Esophagus muscularis mucosa (tissue), 4 donors: ENCODE data around the gene ACAA2. TPM values are rescaled to one million over a fixed set of nuclear protein-coding genes. Genes with fewer than 3 reads are reported as not detected.
A peak's percentile ranks its signal among the peaks of the same experiment; 100 is the strongest.

ENCODE experiments used
- DNase-seq: peaks from one replicate; pipeline ENCODE4 v3.0.0-alpha.2; 2017; ENCODE audit errors: extremely low spot score
- H3K27ac ChIP-seq, 4 donors: fragments of 200-600 bp; sonication (generic); replicated peaks in 1 of 4; 1 replicate in 3 of 4; 2 replicates in 1 of 4; pipeline ENCODE4 v1.5.1; 2016 to 2019; ENCODE audit warnings: mild to moderate bottlenecking in 1 of 4
- H3K27me3 ChIP-seq, 4 donors: fragments of 200-600 bp; sonication (generic); one replicate each; pipeline versions ENCODE4 v1.5.1 to v1.6.0; 2016 to 2019
- H3K36me3 ChIP-seq, 4 donors: fragments of 200-600 bp; sonication (generic); one replicate each; pipeline ENCODE4 v1.5.1; 2016 to 2019
- H3K4me1 ChIP-seq, 4 donors: fragments of 200-600 bp; sonication (generic); one replicate each; pipeline ENCODE4 v1.5.1; 2016 to 2019
- H3K4me3 ChIP-seq, 4 donors: fragments of 200-600 bp; sonication (generic); 1 replicate in 2 of 4; 2 replicates in 2 of 4; pipeline ENCODE4 v1.5.1; 2016 to 2019; ENCODE audit warnings: mild to moderate bottlenecking in 4 of 4, moderate library complexity in 1 of 4
- H3K9me3 ChIP-seq, 4 donors: fragments of 200-600 bp; sonication (generic); 1 replicate in 3 of 4; 2 replicates in 1 of 4; pipeline ENCODE4 v1.5.1; 2016 to 2019
- CTCF ChIP-seq, 3 experiments: fragments of 200-600 bp in 2 of 3; fragments of 450-650 bp in 1 of 3; sonication (generic) in 2 of 3; IDR thresholded peaks; one replicate each; pipeline ENCODE4 v1.5.1; 2017 to 2019; ENCODE audit warnings: antibody characterized with exemption in 3 of 3, mild to moderate bottlenecking in 2 of 3, moderate library complexity in 1 of 3
- EP300 ChIP-seq: sonication (generic); formaldehyde crosslinking; IDR thresholded peaks from one replicate; pipeline ENCODE4 v1.6.1; 2017; ENCODE audit warnings: antibody characterized with exemption
- POLR2A ChIP-seq: fragments of 450-650 bp; IDR thresholded peaks from one replicate; pipeline ENCODE4 v1.6.1; 2017; ENCODE audit warnings: antibody characterized with exemption, moderate library complexity, mild to moderate bottlenecking, low read depth
- POLR2AphosphoS5 ChIP-seq, 2 donors: sonication (generic); formaldehyde crosslinking; IDR thresholded peaks; one replicate each; pipeline ENCODE4 v1.6.1; 2017; ENCODE audit warnings: antibody characterized with exemption in 2 of 2
- WGBS: methylation state at CpG from one replicate; pipeline ENCODE4 v1.1.5; 2018; 5-methylcytosine and 5-hydroxymethylcytosine counted together
- intact Hi-C: fragments of 100-400 bp; cut with DNase I; formaldehyde crosslinking; loops from one replicate; pipeline ENCODE4 v1.15.1; 2023
- total RNA-seq, 4 donors: library from RNA; depleted of rRNA; stranded (reverse); fragments of >200 nt; gene quantifications; one replicate each; pipeline versions ENCODE4 v1.1.0 to v1.2.1, GENCODE V29; 2016

Gene ACAA2
- total RNA-seq, 4 donors from 2014 or later = 46.9 to 101 (median 73.9) TPM

- Histone ChIP-seq H3K36me3 (peaks cover 0 to 7% (median 0%) of the 10 kb centered on the region in 4 donors), H3K27ac (no peak overlapping the region), H3K27me3 (no peaks in the 10 kb centered on the region), H3K4me1 (peaks cover 0 to 10% (median 5%) of the 10 kb centered on the region in 4 donors), H3K4me3 (no peak overlapping the region), H3K9me3 (no peaks in the 10 kb centered on the region)
- 98% methylated on average over 5 of the region's 5 CpGs for WGBS
- no peak for DNase-seq
- TF ChIP-seq EP300 (no peak), CTCF (IDR thresholded peaks at IDR 0.05) (no peak), POLR2AphosphoS5 (IDR thresholded peaks at IDR 0.05) (no peak), POLR2A (no peak)
- intact Hi-C loops = loop anchor here (10.0 kb wide), 2 partner anchors 323 to 467 kb away; partner anchors contain the start of genes CXXC1, MBD1 and RPL17
These were observed 4.6 kb upstream of the ACAA2 start for GRCh38 chr18:49817947-49818346.

GRCh38 chr18:49815927-49816326 is 2.6 kb upstream of the ACAA2 start:
- no peaks in the 10 kb centered on the region for H3K9me3 ChIP-seq
- WGBS = 99% methylated on average over 4 of the region's 4 CpGs
- H3K4me3 ChIP-seq = no peak overlapping the region
- no peak overlapping the region for H3K27ac ChIP-seq
- peaks cover 5 to 28% (median 25%) of the 10 kb centered on the region in 4 donors for H3K4me1 ChIP-seq
- intact Hi-C loops = loop anchor here (10.0 kb wide), 2 partner anchors 321 to 469 kb away; partner anchors contain the start of genes CXXC1, MBD1 and RPL17
- DNase-seq = no peak
- TF ChIP-seq POLR2AphosphoS5 (IDR thresholded peaks at IDR 0.05) (no peak), POLR2A (no peak)
- H3K36me3 ChIP-seq = peaks cover 0 to 7% (median 0%) of the 10 kb centered on the region in 4 donors
- H3K27me3 ChIP-seq = no peaks in the 10 kb centered on the region

- WGBS = under 1% methylated on average over 21 of the region's 24 CpGs
- no peaks in the 10 kb centered on the region for H3K27me3 ChIP-seq
- intact Hi-C loops = loop anchor here (10.0 kb wide), 2 partner anchors 319 to 471 kb away; partner anchors contain the start of genes CXXC1, MBD1 and RPL17
These were observed 790 bp upstream of the ACAA2 start for GRCh38 chr18:49814147-49814499.

GRCh38 chr18:49813069-49813318 is 339 bp downstream of the ACAA2 start:
- no peaks in the 10 kb centered on the region for H3K27me3 ChIP-seq
- peaks cover 11 to 29% (median 26%) of the 10 kb centered on the region in 4 donors for H3K4me1 ChIP-seq
- DNase-seq = no peak
- intact Hi-C loops = loop anchor here (10.0 kb wide), 2 partner anchors 318 to 472 kb away; partner anchors contain the start of genes CXXC1, MBD1 and RPL17
- H3K27ac ChIP-seq = peak overlapping the region; percentile 91 to 98 (median 96)
- TF ChIP-seq CTCF (IDR thresholded peaks at IDR 0.05) (no peak), EP300 (no peak), POLR2A (no peak), POLR2AphosphoS5 (IDR thresholded peaks at IDR 0.05) (no peak)
- under 1% methylated on average over 15 of the region's 17 CpGs for WGBS
- peak overlapping the region; percentile 74 to 89 (median 80) for H3K4me3 ChIP-seq
- peaks cover 0 to 5% (median 0%) of the 10 kb centered on the region in 4 donors for H3K9me3 ChIP-seq
- H3K36me3 ChIP-seq = peaks cover 0 to 7% (median 0%) of the 10 kb centered on the region in 4 donors

More at GRCh38 chr18:49814147-49814499, 790 bp upstream of the ACAA2 start:
- peak overlapping the region; percentile 91 to 98 (median 96) for H3K27ac ChIP-seq
- H3K9me3 ChIP-seq = no peaks in the 10 kb centered on the region
- peak; percentile 94 for DNase-seq
- TF ChIP-seq POLR2AphosphoS5 (IDR thresholded peaks at IDR 0.05) = peak; percentile 3 to 60
- TF ChIP-seq CTCF (IDR thresholded peaks at IDR 0.05) = no peak
- TF ChIP-seq EP300 = peak; percentile 63
- TF ChIP-seq POLR2A = no peak
- H3K4me3 ChIP-seq = peak overlapping the region; percentile 74 to 89 (median 80)
- peaks cover 0 to 7% (median 0%) of the 10 kb centered on the region in 4 donors for H3K36me3 ChIP-seq
- peaks cover 11 to 29% (median 26%) of the 10 kb centered on the region in 4 donors for H3K4me1 ChIP-seq

- intact Hi-C loops = loop anchor here (10.0 kb wide), 2 partner anchors 318 to 472 kb away; partner anchors contain the start of genes CXXC1, MBD1 and RPL17
- Histone ChIP-seq H3K4me1 (peaks cover 11 to 29% (median 26%) of the 10 kb centered on the region in 4 donors), H3K27me3 (no peaks in the 10 kb centered on the region), H3K36me3 (peaks cover 0 to 2% (median 0%) of the 10 kb centered on the region in 4 donors), H3K4me3 (peak overlapping the region; percentile 74 to 89 (median 80)), H3K9me3 (peaks cover 0 to 5% (median 0%) of the 10 kb centered on the region in 4 donors), H3K27ac (peak overlapping the region; percentile 91 to 98 (median 96))
- no peak for TF ChIP-seq POLR2AphosphoS5 (IDR thresholded peaks at IDR 0.05)
- no peak for DNase-seq
- WGBS = 41% methylated on average over 13 of the region's 13 CpGs
These were observed 856 bp downstream of the ACAA2 start for GRCh38 chr18:49812286-49813068.
